Tongue (tissue), 2 donors: ENCODE results near the gene NDN. TPM values are rescaled to one million over a fixed set of nuclear protein-coding genes. Genes with fewer than 3 reads are reported as not detected.
"Not testable (repeated sequence)": the region's sequence is repeated elsewhere in the genome, so short reads cannot be mapped to it uniquely, and the experiment has no call there.

ENCODE experiments used
- DNase-seq: peaks from one replicate; pipeline ENCODE4 v3.0.0-alpha.2; 2015
- total RNA-seq: library from RNA; depleted of rRNA; stranded (reverse); fragments of >200 nt; gene quantifications from one replicate; pipeline ENCODE4 v1.2.3, GENCODE V29; 2014

NDN gene
- total RNA-seq = 194 TPM

GRCh38 chr15:23687143-23687470 lies at the start of gene NDN:
Gene NDN, minus strand, starts transcription at chr15:23687305. Its CDS starts 88 bp downstream, at chr15:23687217.
- peak; percentile 79 for DNase-seq

DNA sequence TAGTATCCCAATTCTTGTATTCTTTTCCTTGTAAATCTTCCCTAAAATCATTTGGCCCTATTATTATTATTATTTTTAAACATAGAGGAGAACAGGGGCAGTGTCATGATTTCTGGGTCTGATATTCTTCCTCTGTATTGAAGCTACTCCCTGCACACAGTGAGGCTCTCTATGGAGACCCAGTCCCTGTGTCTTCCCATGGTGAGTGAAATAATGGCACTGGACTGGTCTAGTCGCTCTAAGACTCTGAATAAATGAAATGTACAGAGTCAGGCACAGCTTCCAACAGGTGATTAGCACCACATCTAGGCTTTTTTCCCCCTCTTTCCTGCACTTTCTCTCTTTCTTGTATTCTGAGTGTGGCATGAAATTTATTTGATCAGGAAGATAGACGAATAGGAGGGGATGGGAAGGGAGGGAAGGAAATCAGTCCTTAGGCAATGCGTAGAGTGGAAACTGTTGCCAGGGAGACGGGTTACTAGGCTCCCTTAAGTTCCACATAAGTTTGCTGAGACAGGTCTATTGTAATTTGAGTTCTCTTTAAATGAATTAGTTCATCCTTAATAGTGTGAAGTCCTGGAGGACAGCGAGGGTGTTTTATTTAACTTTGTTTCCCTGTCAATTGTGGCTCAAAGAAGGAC lies 49.0 kb upstream of the NDN start:
- no peak for DNase-seq

DNA sequence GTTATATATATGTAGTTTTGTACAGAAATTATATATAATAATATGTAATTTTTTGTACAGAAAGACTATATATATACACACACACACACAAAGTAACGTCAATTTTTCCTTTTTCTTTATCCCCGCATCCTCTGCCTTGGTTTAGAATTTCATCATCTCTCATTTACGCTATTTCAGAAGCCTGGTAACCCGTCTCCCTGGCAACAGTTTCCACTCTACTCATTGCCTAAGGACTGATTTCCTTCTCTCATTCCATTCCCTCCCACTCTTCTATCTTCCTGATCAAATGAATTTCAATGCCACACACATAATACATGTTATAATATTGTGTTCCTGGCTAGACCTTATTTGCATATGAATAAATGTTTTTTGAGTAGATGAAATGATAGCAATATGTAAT lies 47.8 kb upstream of the NDN start:
- no peak for DNase-seq

DNA sequence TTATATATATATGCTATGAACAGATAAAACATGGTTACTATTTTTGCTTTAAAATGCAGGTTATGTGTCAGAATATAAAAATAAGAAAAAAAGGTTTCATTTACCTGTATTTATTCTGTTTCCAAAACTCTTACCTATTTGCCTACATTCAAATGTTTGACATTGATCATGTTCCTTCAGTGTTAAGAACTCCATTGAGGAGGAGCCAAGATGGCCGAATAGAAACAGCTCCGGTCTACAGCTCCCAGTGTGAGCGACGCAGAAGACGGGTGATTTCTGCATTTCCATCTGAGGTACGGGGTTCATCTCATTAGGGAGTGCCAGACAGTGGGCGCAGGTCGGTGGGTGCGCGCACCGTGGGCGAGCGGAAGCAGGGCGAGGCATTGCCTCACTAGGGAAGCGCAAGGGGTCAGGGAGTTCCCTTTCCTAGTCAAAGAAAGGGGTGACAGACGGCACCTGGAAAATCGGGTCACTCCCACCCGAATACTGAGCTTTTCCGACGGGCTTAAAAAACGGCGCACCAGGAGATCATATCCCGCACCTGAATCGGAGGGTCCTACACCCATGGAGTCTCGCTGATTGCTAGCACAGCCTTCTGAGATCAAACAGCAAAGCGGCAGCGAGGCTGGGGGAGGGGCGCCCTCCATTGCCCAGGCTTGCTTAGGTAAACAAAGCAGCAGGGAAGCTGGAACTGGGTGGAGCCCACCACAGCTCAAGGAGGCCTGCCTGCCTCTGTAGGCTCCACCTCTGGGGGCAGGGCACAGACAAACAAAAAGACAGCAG lies 27.0 kb upstream of the NDN start:
- DNase-seq = not testable (repeated sequence)

- DNase-seq = no peak
Observed at GRCh38 chr15:23708332-23708731, 21.2 kb upstream of the NDN start.

GRCh38 chr15:23695282-23695681 lies 8.2 kb upstream of the NDN start:
- DNase-seq = no peak

- DNase-seq = no peak
Observed at GRCh38 chr15:23694592-23694991, 7.5 kb upstream of the NDN start.

DNA sequence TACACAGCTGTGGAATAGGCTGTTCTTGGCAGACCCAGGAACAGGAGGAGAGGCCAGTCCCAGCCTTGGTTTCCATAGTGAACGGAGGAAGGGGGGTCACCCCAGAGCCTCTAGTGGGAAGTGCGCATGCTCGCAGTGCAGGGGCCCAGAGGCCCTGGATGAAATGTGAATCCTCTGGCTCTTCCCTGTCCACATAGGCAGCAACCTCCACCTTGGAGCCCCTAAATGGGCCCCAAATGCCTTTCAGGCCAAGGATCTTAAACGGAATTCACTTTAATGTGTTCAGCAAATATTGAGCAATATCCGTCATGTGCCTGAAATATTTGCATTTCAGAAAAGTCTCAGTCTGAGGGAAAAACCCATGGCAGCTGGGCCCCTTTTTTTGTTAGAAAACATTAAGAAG lies 3.3 kb upstream of the NDN start:
- DNase-seq = peak; percentile 96

GRCh38 chr15:23690015-23690414 lies 2.9 kb upstream of the NDN start:
- DNase-seq = no peak

- DNase-seq = peak; percentile 15
Observed at GRCh38 chr15:23686466-23687142, 501 bp downstream of the NDN start.

GRCh38 chr15:23671481-23671880 lies 15.6 kb downstream of the NDN start:
- DNase-seq = no peak

- no peak for DNase-seq
Observed at GRCh38 chr15:23670970-23671369, 16.1 kb downstream of the NDN start.

- DNase-seq = no peak
Observed at GRCh38 chr15:23663232-23663631, 23.9 kb downstream of the NDN start.

GRCh38 chr15:23648920-23649515 lies 38.1 kb downstream of the NDN start:
- peak; percentile 72 for DNase-seq

DNA sequence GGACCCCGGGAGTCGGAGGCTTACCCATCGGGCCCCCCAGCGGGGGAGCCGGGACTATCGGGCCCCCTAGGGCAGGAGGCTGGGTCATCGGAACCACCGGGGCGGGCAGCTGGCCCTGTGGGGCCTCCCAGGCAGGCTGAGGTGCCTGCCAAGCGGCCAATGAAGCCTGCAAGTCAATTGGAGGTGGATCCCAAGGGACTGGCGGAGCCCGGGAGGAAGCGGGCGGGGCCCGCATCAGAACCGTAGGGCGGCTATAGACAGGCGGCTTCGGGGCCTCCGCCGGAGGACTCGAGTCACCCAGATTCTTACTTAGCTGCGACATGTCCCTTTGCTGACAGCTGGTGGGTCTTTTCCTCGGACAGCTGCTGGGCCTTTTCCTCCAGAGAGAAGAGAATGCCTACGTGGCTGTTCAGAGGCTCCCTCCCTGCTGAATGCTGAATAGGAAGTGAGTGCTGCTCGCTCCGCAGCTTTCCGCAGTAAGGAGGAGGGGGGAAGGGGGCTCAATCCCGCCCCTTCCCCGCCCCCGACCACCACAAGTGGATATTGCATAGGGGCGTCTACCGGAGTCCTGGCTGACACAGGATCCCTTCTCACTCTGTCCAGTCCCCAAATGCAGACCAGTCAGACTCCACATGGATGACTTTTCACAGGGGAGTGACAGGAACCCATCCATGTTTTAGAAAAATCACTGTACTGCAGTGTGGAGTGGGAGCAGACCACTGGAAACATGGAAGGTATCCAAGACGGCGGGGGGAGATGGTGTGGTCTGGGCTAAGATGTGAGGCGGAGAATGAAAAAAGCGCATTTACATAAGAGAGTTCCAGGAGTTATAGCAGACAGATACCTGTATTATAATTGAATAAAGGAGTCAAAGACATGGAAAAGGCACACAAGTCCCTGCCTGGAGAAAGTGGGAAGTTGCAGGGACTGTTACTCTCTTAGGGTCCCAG lies 39.4 kb downstream of the NDN start, which contains the start of gene MAGEL2:
Gene MAGEL2 (minus strand): TSS at position 447 of the 950 bp plus-strand sequence. CDS start 125 bp downstream, at position 322.
- DNase-seq = peak; percentile 89

DNA sequence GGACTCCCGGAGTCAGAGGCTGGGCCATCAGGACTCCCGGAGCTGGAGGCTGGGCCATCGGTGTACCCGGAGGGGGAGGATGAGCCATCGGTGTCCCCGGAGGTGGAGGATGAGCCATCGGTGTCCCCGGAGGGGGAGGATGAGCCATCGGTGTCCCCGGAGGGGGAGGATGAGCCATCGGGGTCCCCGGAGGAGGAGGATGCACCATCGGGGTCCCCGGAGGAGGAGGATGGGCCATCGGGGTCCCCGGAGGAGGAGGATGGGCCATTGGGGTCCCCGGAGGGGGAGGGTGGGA lies 40.2 kb downstream of the NDN start:
- DNase-seq = no peak

DNA sequence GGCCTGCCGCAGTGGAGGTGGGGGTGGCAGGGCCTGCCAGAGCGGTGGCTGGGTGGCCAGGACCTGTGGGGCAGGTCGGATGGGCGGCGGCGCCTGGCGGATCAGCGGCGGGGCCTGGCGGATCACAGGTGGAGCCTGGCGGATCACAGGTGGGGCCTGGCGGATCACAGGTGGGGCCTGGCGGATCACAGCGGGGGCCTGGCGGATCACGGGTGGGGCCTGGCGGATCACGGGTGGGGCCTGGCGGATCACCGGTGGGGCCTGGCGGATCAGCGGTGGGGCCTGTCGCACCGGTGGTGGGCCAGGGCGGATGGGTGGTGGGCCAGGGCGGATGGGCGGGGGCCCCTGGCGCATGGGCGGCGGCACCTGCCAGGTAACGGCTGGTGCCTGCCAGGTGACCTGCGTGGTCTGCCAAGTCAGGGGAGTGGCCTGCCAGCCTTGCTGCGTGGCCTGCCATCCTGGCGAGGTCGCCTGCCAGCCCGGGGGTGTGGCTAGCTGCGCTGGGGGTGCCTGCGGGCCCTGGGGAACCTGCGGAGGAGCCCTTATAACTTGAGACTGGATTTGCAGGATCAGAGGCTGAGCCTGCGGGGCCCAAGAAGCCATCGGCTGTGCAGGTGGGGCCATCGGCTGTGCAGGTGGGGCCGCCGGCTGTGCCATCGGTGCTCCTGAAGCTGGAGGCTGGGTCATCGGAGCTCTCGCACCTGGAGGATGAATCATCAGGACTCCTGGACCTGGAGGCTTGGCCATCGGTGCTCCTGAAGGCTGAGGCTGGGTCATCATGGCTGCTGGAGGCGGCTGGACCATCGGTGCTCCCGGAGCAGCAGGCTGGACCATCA lies 40.7 kb downstream of the NDN start:
- DNase-seq = no peak

GRCh38 chr15:23645371-23646164 lies 41.5 kb downstream of the NDN start:
- DNase-seq = peak; percentile 42

DNA sequence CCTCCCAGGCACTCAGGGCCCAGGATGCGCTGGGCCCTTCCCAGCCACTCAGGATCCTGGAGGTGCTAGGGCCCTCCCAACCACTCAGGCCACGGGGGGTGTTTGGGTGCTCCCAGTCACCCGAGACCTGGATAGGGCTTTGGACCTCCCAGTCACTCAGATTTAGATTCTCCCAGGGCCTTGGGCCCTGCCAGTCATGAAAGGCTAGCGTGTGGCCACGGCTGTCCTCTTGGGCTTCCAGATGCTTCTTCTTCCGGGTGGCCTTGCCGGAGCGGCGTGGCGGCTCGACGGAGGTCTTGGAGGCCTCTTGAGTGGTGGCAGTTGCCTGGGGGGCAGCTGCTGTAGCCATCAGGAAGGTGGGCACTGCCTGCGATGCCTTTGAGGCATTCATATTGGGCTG lies 42.3 kb downstream of the NDN start:
- DNase-seq = no peak

- peak; percentile 85 for DNase-seq
Observed at GRCh38 chr15:23642413-23643044, 44.6 kb downstream of the NDN start.
